HG02852 (cell line): ENCODE data around the gene C1orf94.
"Not testable (repeated sequence)": the region's sequence is repeated elsewhere in the genome, so short reads cannot be mapped to it uniquely, and the experiment has no call there.

Source experiments
- ATAC-seq: cut with Tn5 transposase; IDR thresholded peaks from one replicate; pipeline ENCODE4 v1.9.1; 2021; ENCODE audit warnings: mild to moderate bottlenecking, moderate library complexity; ENCODE audit not compliant: unreplicated experiment

The C1orf94 gene

DNA sequence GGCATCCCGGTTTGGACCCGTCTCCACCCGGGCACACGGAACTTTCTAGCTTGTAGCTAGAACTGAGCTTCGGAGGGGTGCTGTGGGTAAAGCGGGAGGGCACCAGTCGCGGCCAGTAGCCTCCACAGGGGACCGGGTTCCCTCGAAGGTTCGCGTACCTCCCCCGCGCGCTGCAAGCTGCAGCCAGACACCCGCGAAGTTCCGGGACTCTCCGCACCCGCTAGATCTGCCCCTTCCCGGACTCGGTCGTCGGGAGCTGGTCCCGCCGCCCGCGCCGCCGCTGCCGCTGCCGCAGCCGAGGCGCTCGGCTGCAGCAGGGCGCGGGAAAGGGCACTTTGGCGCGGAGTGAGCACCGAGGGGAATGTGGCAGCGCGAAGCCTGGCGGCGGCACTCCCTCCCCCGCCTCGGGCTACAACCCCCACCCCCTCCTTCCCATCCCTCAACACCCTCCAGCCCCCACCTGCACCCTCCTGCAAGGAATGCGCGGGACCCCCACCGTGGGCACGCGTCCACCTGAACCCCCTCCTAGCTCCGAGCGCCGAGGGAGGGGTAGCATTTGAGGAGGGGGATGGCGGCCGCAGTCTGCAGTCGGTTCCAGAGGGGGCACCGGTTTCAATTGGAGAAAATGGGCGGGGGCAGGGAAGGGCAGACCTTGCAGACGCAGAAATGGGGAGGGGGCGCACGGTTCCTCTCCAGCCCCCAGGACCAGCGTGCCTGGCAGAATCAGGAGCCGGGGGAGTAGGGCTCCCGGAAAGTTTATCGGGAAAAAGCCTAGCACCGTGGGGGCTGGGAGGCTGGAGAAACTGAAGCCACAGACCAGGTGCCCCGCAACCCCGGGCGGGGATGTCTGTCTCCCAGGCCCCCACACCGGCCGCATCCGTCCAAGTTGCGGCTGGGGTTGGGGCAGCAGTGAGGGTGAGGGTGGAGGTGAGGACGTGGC is 12.6 kb upstream of the C1orf94 start:
- ATAC-seq = no peak

GRCh38 chr1:34164771-34165391 is 11.8 kb upstream of the C1orf94 start, which contains the start of gene CSMD2:
CSMD2 (minus strand) TSS chr1:34165230; CDS start chr1:34165097, 133 bp downstream.
- ATAC-seq = no peak

GRCh38 chr1:34165422-34165921 is 11.2 kb upstream of the C1orf94 start:
- ATAC-seq = no peak

- no peak for ATAC-seq
Measured at GRCh38 chr1:34166191-34166624, 10.5 kb upstream of the C1orf94 start.

DNA sequence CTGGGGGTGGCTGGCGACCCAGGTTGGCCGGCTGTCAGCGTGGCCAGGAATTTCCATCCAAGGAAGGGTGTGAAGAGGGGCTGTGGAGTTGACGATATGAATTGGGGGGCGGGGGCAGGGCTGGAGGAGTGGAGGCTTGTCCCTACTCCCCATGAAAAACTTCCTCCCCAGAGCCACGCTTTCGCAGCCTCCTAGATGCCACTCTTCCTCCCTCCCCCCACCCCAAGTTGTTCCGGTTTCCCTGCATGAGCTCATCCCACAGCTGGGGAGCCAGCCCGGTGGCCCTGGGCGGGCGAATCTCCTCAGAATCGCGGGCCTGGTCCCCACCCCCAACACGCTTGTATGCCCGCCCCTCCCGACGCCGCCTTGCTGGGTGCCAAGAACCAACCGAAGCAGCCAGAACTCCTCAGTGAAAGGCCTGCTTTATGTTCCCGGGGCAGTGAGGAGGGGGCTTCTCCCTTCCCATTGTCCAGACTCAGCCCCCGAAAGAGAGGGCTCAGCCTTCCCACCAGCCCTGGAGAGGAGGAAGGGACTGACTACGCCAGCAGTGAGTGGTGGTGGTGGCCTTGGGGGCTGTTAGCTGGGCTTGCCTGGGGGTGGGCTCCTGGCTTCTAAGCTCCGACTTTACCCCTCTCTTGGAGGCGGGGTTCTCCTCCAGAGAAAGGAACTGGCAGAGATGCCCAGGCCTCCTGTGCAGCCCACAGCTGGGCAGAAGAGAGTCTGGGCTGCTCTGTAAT is 9.9 kb upstream of the C1orf94 start:
- no peak for ATAC-seq

DNA sequence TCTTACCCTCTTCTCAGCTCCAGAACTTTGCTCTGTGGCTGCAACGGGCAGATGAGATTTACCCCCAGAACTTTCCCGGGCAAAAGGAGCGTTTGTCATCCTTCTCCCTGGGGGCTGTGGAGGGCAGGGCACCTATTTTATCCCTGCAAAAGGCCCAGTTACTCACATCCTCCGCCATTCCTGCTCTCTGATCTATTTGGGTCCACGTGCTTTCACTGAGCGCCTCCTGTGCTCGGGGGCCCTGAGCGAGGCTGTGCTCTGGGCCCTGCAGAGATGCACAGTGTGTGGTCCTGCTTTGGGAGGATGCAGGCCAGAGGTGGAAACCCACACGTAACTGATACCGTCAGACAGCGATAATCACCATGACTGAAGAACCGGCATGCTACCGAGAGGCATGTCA is 9.3 kb upstream of the C1orf94 start:
- no peak for ATAC-seq

DNA sequence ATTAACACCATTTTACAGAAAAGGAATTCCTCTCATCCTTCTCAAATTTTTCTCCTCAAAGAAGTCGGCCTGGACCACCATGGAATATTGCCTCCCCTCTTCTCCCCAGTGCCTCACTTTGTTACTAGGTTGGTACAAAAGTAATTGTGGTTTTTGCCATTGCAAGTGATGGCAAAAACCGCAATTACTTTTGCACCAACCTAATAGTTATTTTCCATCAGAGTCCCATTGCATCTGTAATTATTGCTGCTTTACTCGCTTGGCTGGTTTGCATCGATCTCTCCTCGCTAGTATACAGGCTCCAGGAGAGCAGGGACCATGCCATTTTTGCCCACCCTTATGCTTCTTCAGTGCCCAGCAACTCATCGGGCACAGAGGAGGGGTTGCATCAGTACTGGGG is 963 bp upstream of the C1orf94 start:
- ATAC-seq = no peak

GRCh38 chr1:34178072-34178471 is 1.4 kb downstream of the C1orf94 start:
- no peak for ATAC-seq

DNA sequence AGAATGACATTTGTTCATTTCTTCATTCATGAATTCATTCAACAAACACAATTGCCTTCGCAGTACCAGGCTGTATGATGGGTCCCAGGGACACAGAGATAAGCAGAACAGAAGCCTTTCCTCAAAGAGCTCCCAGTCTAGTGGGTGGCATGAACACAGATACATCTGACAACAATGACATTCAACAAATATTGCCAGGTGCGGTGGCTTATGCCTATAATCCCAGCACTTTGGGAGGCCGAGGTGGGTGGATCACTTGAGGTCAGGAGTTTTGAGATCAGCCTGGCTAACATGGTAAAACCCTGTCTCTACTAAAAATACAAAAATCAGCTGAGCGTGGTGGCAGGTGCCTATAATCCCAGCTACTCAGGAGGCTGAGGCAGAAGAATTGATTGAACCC is 6.7 kb downstream of the C1orf94 start:
- not testable (repeated sequence) for ATAC-seq

DNA sequence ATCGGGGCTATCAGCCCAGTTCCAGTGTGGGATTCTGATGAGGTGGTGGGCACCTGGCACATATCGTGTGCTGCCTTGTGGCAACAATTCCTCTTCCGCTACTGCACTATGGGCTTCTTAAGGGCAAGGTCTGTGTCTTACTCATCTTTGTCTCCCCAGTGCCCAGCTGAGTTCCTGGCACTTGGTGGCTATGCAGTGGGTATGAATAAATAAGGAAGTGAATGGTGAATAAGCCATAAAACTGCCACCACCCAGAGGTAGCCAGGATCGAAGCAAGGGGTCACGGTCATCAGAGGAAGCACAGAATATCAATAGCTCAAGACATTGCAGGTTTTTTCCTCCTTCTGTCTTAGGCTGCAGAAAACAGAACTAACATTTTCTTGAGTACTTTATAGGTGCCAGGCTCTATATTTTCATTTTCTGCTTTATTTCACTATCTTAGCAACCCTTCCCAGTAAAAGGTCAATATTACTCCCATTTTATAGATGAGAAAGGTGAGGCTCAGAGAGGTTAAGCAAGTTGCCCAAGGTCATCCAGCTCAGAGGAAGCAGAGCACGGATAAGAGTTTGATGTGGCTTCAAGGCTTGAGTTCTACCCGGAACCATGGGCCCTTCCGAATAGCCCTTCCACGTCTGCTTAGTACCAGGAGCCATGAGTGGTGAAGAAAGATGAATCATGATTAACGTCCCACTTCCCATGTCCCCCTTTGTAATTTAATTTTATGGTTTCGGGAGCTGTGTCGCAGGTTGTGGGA is 10.2 kb downstream of the C1orf94 start:
- ATAC-seq = no peak

DNA sequence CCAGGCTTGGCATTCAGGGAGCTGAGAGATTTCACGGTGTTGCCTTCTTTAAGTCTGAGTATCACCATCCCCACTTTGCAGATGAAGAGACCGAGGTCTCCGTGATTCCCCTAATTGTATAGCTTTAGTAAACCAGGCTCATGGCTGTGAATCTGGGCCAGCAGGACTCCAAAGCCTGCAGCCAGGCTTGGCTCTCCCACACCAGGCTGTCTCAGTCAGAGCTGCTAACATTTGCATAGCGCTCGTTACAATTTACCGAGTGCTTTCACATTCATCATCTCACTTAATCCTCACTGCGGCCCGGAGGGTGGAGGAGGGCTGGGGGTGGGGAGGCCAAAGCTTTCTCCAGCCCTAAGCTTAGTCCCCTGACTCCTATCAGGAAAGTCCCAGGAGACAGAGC is 11.7 kb downstream of the C1orf94 start:
- ATAC-seq = no peak

DNA sequence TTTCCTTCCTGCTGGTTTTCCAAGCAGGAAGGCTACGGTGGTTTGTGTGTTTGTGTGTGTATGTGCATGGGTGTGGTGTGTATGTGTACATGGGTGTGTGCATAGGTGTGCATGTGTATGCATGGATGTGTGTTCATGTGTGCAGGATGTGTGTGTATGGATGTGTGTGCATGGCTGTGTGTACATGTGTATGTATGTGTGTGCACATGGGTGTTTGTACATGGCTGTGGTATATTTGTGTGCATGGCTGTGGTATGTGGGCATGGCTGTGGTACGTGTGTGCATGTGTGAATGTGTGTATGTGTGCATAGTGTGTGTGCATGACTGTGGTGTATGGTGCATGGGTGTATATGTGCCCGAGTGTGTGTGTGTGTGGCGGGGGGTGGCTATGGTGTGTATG is 12.3 kb downstream of the C1orf94 start:
- ATAC-seq = no peak

DNA sequence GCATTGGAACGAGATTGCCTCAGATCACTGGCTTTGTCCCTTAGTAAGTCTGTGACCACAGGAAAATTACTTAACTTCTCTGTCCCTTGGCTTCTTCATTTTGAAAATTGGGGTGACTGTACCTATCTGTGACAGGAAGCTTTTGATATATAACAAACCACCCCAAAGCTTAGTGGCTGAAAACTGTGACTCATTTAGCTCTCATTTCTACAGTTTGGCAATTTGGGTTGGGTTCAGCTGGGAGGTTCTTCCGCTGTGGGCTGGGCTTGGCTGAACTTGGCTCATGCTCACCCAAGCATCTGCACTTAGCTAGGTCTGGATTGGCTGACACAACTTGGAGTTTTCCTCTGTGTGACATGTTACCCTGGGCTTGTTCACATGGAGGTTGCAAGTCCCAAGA is 14.0 kb downstream of the C1orf94 start:
- ATAC-seq = no peak

GRCh38 chr1:34192621-34193020 is 15.9 kb downstream of the C1orf94 start:
- no peak for ATAC-seq

- no peak for ATAC-seq
Measured at GRCh38 chr1:34199927-34200326, 23.2 kb downstream of the C1orf94 start.

DNA sequence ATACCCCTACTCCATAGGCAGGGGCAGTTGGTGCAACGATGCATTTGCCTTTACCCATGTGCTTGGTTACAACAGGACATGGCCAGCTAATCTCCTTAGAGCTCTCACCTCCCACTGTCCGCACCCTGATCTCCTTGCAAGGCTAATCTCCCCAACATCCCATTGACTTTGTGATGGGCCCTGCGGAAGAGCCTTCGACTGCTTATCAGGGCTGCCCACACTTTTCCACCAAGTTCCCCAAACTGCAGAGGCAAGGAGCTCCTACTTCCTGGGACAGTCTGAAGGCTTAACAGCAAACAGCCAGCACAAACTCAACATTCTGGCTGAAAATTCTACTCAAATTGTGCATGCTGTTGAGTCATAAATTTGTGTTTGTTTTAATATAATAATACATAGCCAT is 36.0 kb downstream of the C1orf94 start:
- ATAC-seq = no peak

GRCh38 chr1:34213956-34214355 is 37.2 kb downstream of the C1orf94 start:
- ATAC-seq = no peak

DNA sequence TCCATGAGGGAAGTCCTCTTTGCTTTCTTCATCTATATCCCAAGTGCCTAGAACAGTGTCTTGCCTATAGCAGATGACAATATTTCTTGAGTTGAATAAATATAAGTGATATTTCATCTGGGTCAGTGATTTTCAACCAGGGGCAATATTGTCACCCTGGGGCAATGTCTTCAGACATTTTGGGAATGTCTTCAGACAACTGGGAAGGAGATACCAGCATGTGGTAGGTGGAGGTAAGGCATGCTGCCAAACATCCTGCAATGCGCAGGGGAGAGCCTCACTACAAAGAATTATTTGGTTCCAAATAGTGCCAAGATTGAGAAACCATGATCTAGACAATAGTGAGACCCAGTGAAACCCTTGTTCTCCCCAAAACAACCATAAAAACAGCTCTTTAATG is 54.7 kb downstream of the C1orf94 start:
- ATAC-seq = no peak

DNA sequence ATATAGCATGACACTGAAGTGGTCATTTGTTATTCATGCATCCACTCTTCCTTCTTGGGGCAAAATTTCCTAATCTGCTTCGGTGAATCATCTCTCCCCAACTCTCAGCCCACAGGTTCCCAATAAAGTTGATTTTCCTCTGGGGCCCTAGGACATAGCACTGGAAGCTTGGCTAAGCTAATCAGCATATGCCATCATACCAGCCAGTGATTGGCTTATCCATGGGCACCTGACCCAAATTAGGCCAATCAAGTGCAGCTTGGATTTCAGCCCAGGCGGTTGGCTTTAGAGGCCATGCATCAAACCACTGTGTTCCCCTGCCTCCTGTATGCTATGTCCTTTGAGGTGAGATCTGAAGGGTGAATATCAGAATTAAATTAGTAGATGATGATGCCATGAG is 58.9 kb downstream of the C1orf94 start:
- no peak for ATAC-seq

- ATAC-seq = no peak
Measured at GRCh38 chr1:34236089-34236488, 59.4 kb downstream of the C1orf94 start.
